ENCODE data around the gene FASTKD3.
A peak's percentile ranks its signal among the peaks of the same experiment; 100 is the strongest.
"Not testable (repeated sequence)": the region's sequence is repeated elsewhere in the genome, so short reads cannot be mapped to it uniquely, and the experiment has no call there.

The FASTKD3 gene, protein sequence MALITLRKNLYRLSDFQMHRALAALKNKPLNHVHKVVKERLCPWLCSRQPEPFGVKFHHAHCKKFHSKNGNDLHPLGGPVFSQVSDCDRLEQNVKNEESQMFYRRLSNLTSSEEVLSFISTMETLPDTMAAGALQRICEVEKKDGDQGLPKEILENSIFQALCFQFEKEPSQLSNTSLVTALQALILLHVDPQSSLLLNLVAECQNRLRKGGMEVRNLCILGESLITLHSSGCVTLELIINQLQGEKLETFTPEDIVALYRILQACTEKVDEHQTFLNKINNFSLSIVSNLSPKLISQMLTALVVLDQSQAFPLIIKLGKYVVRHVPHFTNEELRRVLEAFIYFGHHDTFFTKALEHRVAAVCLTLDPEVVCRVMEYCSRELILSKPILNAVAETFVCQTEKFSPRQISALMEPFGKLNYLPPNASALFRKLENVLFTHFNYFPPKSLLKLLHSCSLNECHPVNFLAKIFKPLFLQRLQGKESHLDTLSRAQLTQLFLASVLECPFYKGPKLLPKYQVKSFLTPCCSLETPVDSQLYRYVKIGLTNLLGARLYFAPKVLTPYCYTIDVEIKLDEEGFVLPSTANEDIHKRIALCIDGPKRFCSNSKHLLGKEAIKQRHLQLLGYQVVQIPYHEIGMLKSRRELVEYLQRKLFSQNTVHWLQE

DNA sequence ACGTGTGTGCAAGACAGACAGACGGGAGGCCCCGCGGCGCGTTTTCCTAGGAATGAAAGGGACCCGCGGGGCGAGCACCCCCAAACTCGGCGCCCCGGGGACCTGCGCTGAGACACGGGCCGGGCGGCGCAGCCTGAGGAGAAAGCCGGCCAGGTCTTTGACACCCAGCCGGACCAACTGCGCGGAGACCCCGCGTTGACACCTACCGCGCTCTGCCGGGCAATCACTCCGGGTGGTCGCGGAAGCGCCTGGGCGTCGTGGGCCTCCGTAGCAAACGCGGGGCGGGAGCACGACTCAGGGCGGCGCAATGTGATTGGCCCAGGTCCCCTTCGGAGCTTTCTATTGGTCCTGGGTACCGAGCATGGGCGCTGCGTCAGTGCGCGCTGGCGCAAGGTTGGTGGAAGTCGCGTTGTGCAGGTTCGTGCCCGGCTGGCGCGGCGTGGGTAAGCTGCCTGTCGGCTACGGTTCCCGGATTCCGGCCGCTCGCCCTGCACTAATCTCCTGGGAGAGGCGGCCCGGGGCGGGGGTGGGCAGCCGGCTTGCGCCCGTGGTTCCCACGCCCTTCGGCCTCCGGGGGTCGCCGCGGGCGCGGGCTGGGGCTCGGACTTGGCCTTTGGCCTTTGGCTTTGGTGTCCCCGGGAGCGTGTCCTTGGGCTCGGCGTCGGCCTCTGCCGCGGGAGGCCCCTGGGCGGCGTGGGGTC lies at the start of gene FASTKD3, which contains the start of gene MTRR:
Gene FASTKD3 (minus strand): TSS at position 259 of the 701 bp plus-strand sequence. CDS start 948 bp downstream, outside the sequence.
Gene MTRR (plus strand): TSS at position 376 of the 701 bp plus-strand sequence. CDS start 1,647 bp downstream, outside the sequence.
- DNase-seq, result peak; percentile 95 to 98

DNA sequence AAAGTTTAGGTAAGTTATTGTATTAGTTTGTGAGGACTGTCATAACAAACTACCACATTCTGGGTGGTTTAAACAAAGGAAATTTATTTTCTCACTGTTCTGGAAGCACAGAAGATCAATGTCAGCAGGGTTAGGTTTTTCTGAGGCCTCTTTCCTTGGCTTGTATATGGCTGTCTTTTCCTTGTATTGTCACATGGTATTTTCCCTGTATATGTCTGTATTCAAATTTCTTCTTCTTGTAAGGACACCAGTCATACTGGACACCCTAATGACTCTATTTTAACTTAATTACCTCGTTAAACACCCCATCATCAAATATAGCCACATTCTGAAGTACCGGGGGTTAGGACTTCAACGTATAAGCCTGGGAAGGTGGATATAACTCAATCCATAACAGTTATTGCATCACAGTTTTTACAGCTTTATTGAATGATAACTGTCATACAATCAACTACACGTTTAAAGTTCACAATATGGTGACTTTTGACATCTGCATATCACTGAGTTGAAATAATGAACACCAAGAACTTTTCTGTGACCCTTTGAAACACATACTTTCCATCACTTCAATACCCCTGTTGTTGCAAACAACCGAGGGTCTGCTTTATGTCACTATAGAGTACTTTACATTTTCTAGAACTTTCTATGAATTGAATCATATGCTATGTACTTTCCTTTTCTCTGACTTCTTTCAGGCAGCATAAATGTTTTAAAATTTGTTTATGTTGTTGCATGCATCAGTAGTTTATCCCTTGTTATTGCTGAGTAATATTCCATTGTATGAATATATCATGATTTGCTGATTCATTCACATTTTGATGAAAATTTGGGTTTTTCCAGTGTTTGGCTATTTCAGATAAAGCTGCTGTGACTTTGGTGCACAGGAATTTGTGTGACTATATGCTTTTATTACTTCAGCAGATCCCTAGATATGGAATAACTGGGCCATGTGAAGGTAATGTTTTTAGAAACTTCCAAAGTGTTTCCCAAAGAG lies 48.6 kb upstream of the FASTKD3 start:
- DNase-seq, result no peak

- no peak for DNase-seq
Observed at GRCh38 chr5:7916171-7916804, 47.5 kb upstream of the FASTKD3 start.

DNA sequence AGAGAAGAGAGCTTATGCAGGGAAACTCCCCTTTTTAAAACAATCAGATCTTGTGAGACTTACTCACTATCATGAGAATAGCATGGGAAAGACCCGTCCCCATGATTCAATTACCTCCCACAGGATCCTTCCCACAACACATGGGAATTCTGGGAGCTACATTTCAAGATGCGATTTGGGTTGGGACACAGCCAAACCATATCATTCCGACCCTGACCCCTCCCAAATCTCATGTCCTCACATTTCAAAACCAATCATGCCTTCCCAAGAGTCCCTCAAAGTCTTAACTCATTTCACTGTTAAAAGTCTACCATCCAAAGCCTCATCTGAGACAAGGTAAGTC lies 42.6 kb upstream of the FASTKD3 start:
- DNase-seq, result not testable (repeated sequence)

GRCh38 chr5:7910738-7911428 lies 42.1 kb upstream of the FASTKD3 start:
- DNase-seq, result peak in 1 of 2 experiments; percentile 11

DNA sequence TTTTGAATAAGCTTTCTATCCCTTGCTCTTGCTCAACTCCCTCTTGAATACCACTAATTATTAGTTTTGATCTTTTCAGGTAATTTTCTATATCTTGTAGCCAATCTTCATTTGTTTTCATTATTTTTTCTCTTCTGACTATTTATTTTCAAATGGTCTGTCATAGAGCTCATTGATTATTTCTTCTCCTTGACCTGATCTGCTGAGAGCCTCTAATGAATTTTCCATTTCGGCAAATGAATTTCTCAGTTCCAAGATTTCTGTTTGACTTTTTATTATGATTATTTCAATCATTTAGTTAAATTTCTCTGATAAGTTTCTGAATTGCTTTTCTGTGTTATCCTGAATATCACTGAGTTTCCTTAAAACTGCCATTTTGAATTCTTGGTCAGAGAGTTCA lies 39.5 kb upstream of the FASTKD3 start:
- DNase-seq, result no peak

DNA sequence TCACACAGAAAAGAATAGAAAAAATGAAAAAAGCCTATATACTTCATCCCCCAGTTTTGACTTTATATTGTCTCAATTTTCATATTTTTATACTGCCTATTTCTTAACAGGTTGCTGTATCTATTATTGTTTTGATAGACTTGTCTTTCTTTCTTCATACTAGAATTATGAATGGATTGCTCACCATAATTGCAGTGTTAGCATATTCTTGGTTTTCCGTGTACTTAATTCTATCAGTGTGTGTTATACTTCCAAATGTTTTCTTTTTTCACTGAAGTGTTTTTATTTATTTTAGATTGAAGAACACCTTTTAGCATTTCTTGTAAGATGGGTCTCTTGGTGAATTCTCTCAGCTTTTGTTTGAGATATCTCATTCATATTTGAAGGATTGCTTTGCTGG lies 38.8 kb upstream of the FASTKD3 start:
- no peak for DNase-seq

GRCh38 chr5:7904170-7904569 lies 35.3 kb upstream of the FASTKD3 start:
- no peak for DNase-seq

- no peak for DNase-seq
Observed at GRCh38 chr5:7902666-7903625, 34.1 kb upstream of the FASTKD3 start.

- DNase-seq, result no peak
Observed at GRCh38 chr5:7902201-7902600, 33.4 kb upstream of the FASTKD3 start.

DNA sequence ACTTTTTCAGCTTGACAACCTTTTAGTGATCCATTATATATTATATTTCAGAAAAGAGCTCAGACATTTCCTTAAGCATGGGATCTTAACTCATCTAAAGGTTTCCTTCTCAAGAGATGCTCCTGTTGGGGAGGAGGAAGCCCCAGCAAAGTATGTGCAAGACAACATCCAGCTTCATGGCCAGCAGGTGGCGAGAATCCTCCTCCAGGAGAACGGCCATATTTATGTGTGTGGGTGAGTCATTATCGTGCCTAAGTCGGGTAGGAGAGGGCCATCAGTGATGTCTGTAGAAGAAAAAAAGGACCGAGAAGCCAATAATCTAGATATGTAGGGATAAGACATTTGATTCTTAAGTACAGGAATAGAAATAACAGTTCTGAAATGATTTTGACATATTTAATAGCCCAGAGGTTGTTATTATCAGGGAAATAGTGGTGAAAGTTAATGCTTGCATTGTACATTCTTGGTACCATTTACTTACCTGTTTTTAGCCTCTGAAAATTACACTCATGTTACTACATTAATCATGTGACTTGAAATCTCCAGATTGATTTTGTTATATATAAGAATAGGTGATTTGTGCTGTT lies 28.3 kb upstream of the FASTKD3 start:
- peak; percentile 19 to 61 for DNase-seq

DNA sequence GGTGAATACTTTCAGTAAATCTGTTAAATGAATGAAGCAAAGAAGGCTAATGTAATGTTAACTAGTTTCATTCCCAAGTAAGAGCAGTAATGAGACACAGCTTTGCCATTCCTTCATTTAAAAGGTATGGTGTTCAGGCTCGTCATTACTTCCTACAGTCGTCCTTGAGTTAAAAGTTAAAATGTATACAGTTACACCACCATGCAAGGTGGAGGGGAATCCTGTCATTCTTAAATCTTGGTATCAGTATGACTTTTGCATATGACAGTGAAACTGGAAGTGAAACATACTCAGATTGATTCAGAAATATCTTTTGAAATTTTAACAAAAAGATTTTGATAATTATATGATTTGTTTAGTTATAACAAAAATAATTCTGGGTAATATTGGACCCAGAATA lies 26.0 kb upstream of the FASTKD3 start:
- DNase-seq, result no peak

DNA sequence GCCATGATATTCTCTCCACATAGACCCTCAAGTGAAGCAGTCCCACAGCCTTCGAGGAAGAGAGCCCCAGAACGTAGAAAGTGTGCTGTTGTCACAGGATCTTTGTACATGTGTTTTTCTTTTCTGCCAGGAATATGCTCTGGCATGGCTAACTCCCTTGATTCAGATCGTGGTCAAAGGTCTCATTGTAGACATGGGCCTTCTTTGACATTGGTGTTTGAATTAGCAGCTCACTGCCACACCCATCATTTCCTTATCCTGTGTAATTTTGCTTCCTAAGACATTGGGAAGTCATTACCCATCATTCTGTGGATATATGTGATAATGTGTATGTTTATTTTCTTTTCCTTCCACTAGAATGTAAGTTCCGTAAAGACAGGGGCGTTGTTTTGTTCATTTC lies 25.6 kb upstream of the FASTKD3 start:
- DNase-seq, result no peak

- no peak for DNase-seq
Observed at GRCh38 chr5:7888901-7889300, 20.1 kb upstream of the FASTKD3 start.

GRCh38 chr5:7886849-7887475 lies 18.1 kb upstream of the FASTKD3 start:
- peak in 1 of 2 experiments; percentile 63 for DNase-seq

DNA sequence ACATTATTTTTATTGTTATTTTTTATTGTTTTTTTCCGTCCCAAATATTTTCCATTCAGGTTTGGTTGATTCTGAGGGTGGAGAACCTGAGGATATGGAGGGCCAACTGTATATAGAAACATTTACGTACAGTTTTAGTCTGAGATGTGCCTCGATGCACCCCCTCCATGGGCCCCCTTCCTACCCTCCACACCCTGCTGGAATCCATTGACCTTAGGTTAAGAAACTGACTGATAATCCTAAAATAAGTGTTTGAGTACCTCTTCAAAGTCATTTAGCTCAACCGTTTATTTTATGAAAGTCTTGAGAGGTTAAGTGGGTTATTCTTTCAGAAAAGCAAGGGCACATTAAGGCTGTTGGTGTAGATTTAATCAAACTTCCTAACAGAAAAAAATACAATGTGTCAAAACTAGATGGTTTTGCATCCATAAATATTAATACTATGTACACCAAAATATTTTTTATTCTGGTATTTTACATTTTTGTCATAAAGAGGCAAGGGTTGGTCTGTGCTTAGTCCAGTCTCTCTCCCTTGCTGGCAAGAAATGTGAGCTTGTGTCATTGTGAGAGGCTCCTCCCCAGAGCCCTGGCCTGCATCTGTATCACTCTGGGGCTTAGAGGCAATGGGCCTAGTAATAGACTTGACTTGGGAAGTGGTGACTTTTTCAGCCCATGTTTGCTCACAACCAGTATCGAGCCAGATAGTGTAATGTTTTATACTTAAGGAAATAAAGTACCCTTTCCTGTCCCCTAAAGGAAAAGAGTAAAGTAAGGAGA lies 15.8 kb upstream of the FASTKD3 start:
- peak in 1 of 2 experiments; percentile 28 for DNase-seq

DNA sequence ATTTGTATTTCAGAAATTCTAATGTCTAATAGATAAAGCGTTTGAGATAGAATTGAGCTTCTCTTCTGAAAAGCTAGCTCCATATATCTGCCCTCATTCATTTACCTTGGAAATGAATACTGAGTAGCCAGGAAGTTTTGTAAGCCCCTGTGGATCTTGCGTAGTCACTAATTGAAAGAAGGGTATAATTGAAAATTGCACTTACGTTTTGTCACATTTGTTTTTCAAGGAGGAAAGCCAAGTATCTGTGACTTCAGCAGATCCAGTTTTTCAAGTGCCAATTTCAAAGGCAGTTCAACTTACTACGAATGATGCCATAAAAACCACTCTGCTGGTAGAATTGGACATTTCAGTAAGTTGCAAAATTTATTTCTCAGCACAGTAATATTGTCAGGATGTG lies 14.1 kb upstream of the FASTKD3 start:
- no peak for DNase-seq

DNA sequence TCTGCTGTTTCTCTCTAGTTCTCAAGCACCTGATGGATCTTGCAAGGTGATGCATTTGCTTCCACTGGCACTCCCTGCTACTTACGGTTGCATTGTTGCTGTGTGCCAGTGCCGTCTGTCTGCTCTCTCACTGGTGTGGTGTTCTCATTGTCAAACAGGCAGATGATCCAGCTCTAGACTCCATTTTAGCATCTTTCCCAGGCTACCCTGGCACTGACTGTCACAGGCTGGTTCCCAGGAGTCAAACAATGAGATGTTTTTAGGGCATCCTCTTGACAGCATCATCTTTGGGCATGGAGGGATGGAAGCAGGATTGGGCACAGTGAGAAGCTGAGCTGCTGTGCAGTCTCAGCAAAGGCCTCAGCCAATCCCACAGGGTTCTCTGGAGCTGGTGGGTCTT lies 13.0 kb upstream of the FASTKD3 start:
- no peak for DNase-seq
